Endodermal cell (in vitro differentiated cells): Measurements from ENCODE around the gene ACTRT3. TPM values are rescaled to one million over a fixed set of nuclear protein-coding genes. Genes with fewer than 3 reads are reported as not detected.

Experiments
- DNase-seq: peaks from one replicate; pipeline ENCODE4 v3.0.0-alpha.2; 2017
- H3K27ac ChIP-seq: 2 replicates; pipeline ENCODE4 v1.5.1; 2013; ENCODE audit warnings: mild to moderate bottlenecking, low read depth, low read length, moderate library complexity
- H3K27me3 ChIP-seq: 2 replicates; pipeline ENCODE4 v1.6.1; 2013; ENCODE audit warnings: mild to moderate bottlenecking, low read length, moderate library complexity; ENCODE audit not compliant: insufficient read depth, control insufficient read depth, poor library complexity, severe bottlenecking
- H3K36me3 ChIP-seq: 2 replicates; pipeline ENCODE4 v1.7.0; 2013; ENCODE audit warnings: mild to moderate bottlenecking, low read length, moderate library complexity; ENCODE audit not compliant: control insufficient read depth, insufficient read depth
- H3K4me1 ChIP-seq: one replicate; pipeline ENCODE4 v1.7.0; 2013; ENCODE audit warnings: low read length; ENCODE audit not compliant: control insufficient read depth, insufficient read depth
- H3K4me3 ChIP-seq: 2 replicates; pipeline ENCODE4 v1.5.1; 2013; ENCODE audit warnings: mild to moderate bottlenecking, low read length, moderate library complexity
- H3K9ac ChIP-seq: 2 replicates; pipeline ENCODE4 v1.6.1; 2013; ENCODE audit warnings: mild to moderate bottlenecking, low read length, moderate library complexity; ENCODE audit not compliant: poor library complexity, severe bottlenecking; ENCODE audit errors: extremely low read depth
- H3K9me3 ChIP-seq: 2 replicates; pipeline ENCODE4 v1.6.1; 2013; ENCODE audit warnings: mild to moderate bottlenecking, low read length, moderate library complexity; ENCODE audit not compliant: control insufficient read depth
- H3K27ac Mint-ChIP-seq: 2 replicates; pipeline ENCODE4 v1.8.0; 2020; ENCODE audit warnings: mixed read lengths
- H3K27me3 Mint-ChIP-seq: 2 replicates; pipeline ENCODE4 v1.8.0; 2021; ENCODE audit warnings: mild to moderate bottlenecking, mixed read lengths; ENCODE audit not compliant: insufficient read depth
- H3K36me3 Mint-ChIP-seq: 2 replicates; pipeline ENCODE4 v1.8.0; 2020; ENCODE audit warnings: low read depth, mixed read lengths
- H3K4me1 Mint-ChIP-seq: 2 replicates; pipeline ENCODE4 v1.8.0; 2020; ENCODE audit warnings: mixed read lengths
- H3K4me3 Mint-ChIP-seq: 2 replicates; pipeline ENCODE4 v1.8.0; 2020; ENCODE audit warnings: mild to moderate bottlenecking, moderate library complexity, mixed read lengths
- H3K9me3 Mint-ChIP-seq: 2 replicates; pipeline ENCODE4 v1.8.0; 2020; ENCODE audit warnings: mild to moderate bottlenecking, mixed read lengths
- WGBS, 2 experiments: methylation state at CpG; one replicate each; pipeline versions ENCODE4 v1.1.5 to v1.1.7; 2013; ENCODE audit warnings: missing lambda C conversion rate in 2 of 2, mixed read lengths in 1 of 2; ENCODE audit not compliant: insufficient coverage in 1 of 2, insufficient read length in 1 of 2; 5-methylcytosine and 5-hydroxymethylcytosine counted together
- total RNA-seq, 2 donors: library from RNA; stranded (reverse); fragmentation: NEBNext Ultra II Directional in 1 of 2; extraction: Animal tissue kit (Norgen Biotek cat#: 25700) in 1 of 2; gene quantifications; 2 replicates in 1 of 2; 3 replicates in 1 of 2; pipeline ENCODE4 v1.2.1, GENCODE V29; 2021
- TF ChIP-seq, protein P1 (sequence below): fragments of 200-600 bp; sonication (generic); conservative IDR thresholded peaks from 2 replicates; pipeline ENCODE4 v1.5.0; 2021; ENCODE audit warnings: antibody characterized with exemption, mild to moderate bottlenecking

Gene ACTRT3
- total RNA-seq, 2 donors from 2014 or later = 0.82 to 2.5 TPM

DNA sequence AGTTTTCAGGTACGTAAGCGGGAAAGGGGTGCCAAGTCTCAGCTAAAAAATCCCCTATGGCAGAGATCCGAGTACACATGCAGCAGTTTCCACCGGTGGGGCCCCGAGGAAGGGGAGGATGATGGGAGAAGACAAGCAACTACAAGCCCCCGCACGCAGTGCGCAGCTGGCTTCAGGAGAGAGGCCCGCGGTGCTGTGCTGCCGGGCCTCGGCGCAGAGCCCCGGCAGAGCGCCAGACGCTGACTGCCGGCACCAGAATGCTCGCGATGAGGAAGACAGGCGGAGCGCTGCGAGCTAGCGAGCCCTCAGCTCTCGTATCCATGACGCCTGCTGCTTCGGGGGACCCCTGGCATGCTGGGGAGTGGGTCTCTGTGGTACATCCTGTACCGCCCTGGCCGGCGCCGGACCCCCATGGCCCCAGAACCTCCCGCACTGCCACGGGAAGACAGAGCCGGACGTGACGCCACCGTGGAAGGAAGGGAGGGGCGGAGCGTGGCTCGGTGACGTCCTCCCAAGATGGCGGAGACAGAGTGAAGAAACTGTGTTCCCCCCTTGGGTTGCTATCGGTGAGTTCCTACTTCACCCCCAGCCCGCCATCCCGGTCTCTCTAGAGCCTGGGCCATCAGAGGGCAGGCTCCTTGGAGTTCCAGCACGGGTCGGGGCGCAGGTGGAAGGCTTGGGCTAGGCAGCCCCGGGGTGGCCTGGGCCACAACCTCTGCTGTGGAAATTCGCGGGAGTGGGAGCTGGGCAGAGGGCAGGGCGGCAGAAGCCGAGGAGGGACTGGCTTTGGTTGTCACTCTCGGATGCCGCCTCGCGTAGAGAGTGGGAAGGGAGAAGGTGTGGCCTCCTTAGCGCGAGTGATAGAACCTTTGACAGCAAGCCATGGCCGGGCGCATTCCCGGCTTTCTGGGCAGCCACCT lies 3.8 kb upstream of the ACTRT3 start, which contains the start of gene MYNN:
Gene MYNN (plus strand): TSS at position 500 of the 920 bp plus-strand sequence. CDS start 900 bp downstream, outside the sequence.
- H3K4me3 ChIP-seq = peak within 1 kb of the TSS; percentile 95
- H3K27me3 ChIP-seq = no peaks in the 10 kb centered on the region
- peak; percentile 96 for DNase-seq
- 0% methylated on average over 26 to 61 of the region's 61 CpGs for WGBS, 2 experiments
- peak within 1 kb of the TSS; percentile 99 for H3K27ac Mint-ChIP-seq
- H3K4me1 Mint-ChIP-seq = peaks cover 12% of the 10 kb centered on the region
- no peaks in the 10 kb centered on the region for H3K4me1 ChIP-seq
- peaks cover 36% of the 10 kb centered on the region for H3K36me3 ChIP-seq
- no peaks in the 10 kb centered on the region for H3K9me3 ChIP-seq
- H3K9ac ChIP-seq = peak within 1 kb of the TSS; percentile 94
- TF ChIP-seq, protein P1, sequence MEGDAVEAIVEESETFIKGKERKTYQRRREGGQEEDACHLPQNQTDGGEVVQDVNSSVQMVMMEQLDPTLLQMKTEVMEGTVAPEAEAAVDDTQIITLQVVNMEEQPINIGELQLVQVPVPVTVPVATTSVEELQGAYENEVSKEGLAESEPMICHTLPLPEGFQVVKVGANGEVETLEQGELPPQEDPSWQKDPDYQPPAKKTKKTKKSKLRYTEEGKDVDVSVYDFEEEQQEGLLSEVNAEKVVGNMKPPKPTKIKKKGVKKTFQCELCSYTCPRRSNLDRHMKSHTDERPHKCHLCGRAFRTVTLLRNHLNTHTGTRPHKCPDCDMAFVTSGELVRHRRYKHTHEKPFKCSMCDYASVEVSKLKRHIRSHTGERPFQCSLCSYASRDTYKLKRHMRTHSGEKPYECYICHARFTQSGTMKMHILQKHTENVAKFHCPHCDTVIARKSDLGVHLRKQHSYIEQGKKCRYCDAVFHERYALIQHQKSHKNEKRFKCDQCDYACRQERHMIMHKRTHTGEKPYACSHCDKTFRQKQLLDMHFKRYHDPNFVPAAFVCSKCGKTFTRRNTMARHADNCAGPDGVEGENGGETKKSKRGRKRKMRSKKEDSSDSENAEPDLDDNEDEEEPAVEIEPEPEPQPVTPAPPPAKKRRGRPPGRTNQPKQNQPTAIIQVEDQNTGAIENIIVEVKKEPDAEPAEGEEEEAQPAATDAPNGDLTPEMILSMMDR = peak; percentile 20
- peak within 1 kb of the TSS; percentile 94 for H3K4me3 Mint-ChIP-seq
- H3K27me3 Mint-ChIP-seq = no peaks in the 10 kb centered on the region
- peak within 1 kb of the TSS; percentile 94 for H3K27ac ChIP-seq
- no peaks in the 10 kb centered on the region for H3K9me3 Mint-ChIP-seq
- peaks cover 22% of the 10 kb centered on the region for H3K36me3 Mint-ChIP-seq

DNA sequence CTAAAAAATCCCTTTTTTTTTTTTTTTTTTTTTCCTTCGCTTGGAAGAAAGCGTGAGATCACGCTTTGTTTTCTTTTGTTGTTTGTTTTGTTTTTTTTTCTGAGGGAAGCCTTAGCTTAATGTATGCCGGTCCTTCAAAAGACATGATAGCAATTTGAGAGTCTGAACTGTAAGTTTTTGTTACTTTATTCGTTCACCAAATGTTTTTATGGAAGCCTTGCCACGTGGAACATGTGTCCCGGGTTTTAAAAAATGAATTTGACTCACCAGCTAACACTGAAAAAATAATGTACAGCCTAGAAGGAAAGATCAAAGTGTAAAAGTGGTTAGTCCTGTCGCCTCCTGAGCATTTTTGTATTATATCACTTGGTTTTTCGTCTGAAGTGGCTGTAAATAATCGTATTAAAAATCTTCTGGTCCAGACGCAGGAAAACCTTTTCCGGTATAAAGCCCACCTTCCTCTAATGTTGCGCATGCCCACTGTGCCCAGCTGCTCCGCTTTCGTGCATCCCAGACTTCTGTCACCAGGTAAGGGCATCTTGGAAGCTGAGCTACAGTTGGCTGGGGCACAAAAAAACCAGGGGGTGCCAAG lies 3.0 kb upstream of the ACTRT3 start:
- Mint-ChIP-seq H3K27ac (peak overlapping the region; percentile 99), H3K27me3 (no peaks in the 10 kb centered on the region), H3K36me3 (peaks cover 18% of the 10 kb centered on the region), H3K4me3 (peak overlapping the region; percentile 94), H3K9me3 (no peaks in the 10 kb centered on the region), H3K4me1 (peaks cover 12% of the 10 kb centered on the region)
- Histone ChIP-seq H3K4me3 (peak overlapping the region; percentile 95), H3K9ac (peak overlapping the region; percentile 94), H3K27ac (peak overlapping the region; percentile 94), H3K36me3 (peaks cover 29% of the 10 kb centered on the region), H3K4me1 (no peaks in the 10 kb centered on the region), H3K27me3 (no peaks in the 10 kb centered on the region), H3K9me3 (no peaks in the 10 kb centered on the region)
- TF ChIP-seq, protein P1 = no peak
- peak; percentile 88 for DNase-seq
- 0% methylated on average over 11 to 15 of the region's 15 CpGs for WGBS, 2 experiments

DNA sequence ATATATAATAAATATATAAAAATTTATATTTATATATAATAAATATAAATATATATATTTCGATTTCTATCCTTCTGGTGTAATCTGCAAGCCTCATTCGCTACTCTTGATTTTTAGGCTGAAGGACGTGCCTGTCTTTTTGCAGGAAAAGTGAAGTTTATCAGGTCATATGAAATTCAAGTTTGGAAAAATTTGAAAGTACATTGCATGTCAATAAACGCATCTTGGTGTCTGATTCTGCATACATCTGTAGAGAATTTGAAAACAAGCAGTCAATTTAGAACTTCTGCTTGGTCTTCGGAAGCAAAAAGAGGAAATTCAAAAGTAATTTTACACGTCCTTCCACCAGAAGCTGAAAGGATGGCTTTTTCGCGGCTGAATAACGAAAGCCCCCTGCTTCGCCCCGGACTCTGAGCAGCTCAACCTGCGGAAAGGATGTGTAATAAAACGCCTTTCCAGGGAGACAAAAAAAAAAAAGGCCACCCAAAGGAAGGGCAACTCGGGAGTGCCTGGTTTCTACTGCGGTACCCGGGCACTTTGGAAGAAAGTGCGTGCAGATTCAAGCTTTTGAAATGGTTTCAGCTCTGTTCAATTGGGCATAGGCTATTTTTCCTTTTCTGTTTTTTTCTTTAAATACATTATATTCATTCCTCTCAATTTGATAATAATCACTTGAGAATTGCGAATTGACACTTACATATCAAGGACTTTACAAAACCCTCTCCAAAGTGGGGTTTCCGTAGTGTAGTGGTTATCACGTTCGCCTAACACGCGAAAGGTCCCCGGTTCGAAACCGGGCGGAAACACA lies 2.3 kb upstream of the ACTRT3 start:
- no peaks in the 10 kb centered on the region for H3K4me1 ChIP-seq
- H3K36me3 Mint-ChIP-seq = peaks cover 11% of the 10 kb centered on the region
- peaks cover 23% of the 10 kb centered on the region for H3K36me3 ChIP-seq

More for the DNA sequence above, 2.3 kb upstream of the ACTRT3 start:
- no peaks in the 10 kb centered on the region for H3K27me3 Mint-ChIP-seq
- Histone ChIP-seq H3K9me3 (no peaks in the 10 kb centered on the region), H3K9ac (peak overlapping the region; percentile 94), H3K27me3 (no peaks in the 10 kb centered on the region), H3K4me3 (peak overlapping the region; percentile 95), H3K27ac (peak overlapping the region; percentile 94)
- H3K9me3 Mint-ChIP-seq = no peaks in the 10 kb centered on the region
- H3K4me3 Mint-ChIP-seq = peak overlapping the region; percentile 94
- DNase-seq = peak; percentile 83
- WGBS, 2 experiments = 1 to 2% methylated on average over 20 to 21 of the region's 27 CpGs
- H3K4me1 Mint-ChIP-seq = peaks cover 12% of the 10 kb centered on the region
- TF ChIP-seq, protein P1 = no peak
- peak overlapping the region; percentile 99 for H3K27ac Mint-ChIP-seq
